HG03025 (cell line): ENCODE measurements around the gene GOLGA6B.
A peak's percentile ranks its signal among the peaks of the same experiment; 100 is the strongest.
"Not testable (repeated sequence)": the region's sequence is repeated elsewhere in the genome, so short reads cannot be mapped to it uniquely, and the experiment has no call there.

Source experiments
- ATAC-seq: cut with Tn5 transposase; IDR thresholded peaks from one replicate; pipeline ENCODE4 v1.9.1; 2021; ENCODE audit warnings: mild to moderate bottlenecking, moderate library complexity; ENCODE audit not compliant: unreplicated experiment, low FRiP score

GOLGA6B gene

DNA sequence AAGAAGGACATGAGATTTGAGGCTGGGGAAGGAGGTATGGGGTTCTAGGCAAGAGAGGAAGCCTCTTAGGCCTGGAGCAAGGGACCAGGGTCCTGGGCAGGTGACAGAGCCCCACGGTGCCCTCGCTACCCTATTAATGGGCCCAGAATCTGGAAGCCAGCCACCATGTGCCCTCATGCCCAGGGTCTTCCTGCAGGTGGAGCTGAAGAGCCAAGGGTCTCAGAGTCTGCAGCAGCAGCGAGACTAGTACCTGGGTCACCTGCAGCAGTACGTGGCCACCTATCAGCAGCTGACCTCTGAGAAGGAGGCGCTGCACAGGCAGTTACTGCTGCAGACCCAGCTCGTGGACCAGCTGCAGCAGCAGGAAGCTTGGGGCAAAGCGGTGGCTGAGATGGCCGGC lies 9.4 kb downstream of the GOLGA6B start:
- ATAC-seq, result not testable (repeated sequence)

DNA sequence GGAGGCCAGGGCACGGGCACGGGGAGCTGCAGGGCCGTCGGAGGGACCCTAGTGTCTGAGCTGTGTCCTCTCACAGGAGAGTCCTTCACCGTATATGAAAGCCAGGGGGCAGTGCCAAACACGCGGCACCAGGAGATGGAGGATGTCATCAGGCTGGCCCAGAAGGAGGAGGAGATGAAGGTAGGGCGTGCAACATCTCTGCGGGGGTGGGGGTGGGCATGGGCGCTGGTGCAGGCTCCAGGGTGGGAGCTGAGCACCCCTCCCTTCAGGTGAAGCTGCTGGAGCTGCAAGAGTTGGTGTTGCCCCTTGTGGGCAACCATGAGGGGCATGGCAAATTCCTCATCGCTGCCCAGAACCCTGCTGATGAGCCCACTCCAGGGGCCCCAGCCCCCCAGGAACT lies 11.2 kb downstream of the GOLGA6B start:
- ATAC-seq, result not testable (repeated sequence)

DNA sequence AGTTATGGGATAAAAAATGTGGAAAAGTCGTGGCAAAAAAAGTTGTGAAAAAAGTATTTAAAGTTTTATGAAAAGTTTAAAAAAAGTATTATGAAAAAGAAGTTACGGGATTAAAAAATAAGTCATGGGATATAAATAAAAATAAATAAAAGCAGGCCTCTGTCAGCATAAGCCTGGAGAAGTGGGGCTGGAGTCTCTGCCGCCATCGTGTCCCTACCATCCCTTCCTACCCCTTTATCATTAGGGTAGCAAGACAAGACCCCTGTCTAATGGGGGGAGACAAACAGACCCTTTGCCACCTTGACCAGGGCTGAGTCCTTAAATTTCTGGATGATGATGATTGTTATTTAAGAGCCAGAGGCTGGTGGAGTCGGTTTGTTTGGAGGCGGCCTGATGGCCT lies 15.3 kb downstream of the GOLGA6B start:
- not testable (repeated sequence) for ATAC-seq

DNA sequence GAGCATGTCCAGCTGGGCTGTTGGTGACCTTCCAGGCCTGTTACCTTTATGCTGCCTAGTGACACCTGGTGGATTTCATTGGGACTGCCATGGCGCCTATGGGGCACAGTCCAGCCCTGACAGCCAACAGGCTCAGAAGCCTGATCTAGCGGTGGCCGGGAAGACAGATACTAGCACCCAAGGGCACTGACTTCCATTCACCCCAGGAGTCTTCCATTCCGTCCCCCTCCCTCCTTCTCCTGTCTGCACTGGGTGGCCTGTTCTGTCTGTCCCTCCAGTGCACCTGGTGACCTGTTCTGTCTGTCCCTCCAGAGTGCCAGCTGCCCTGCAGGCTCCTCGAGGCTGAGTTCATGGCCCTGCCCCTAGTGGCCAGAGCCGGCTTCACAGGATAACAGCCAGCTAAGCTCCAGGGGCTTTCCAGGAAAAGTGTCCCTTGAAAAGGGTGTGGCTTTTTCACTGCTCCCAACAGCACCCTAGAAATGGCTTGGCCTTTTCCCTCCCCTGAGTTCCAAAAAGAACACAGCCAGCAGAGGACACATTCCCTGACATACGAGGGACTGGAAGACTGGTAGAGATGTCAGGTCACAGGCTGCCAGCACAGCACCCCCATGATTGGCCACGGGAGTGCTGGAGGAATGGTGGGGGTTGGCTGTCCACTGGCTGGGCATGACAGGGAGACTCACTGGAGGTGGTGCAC lies 16.3 kb downstream of the GOLGA6B start:
- peak; percentile 68 for ATAC-seq

DNA sequence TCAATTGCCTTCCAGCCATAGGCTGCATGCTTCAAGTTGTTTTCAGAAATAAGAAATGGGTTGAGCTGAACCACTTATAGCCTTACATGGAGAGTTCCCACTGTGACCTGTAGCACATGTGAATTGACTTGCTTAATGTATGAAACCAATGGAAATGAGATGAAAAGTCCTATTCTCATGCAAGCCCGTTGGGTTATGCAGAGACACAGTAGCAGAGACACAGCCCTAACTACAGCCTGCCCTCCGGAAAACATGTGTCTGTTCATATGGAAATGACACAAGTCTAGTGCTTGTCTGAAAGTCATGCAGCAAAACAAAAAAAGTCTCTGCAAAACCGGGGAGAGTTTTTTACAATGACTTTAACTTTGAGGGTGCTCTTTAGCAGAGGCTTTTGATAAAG lies 17.0 kb downstream of the GOLGA6B start:
- no peak for ATAC-seq

DNA sequence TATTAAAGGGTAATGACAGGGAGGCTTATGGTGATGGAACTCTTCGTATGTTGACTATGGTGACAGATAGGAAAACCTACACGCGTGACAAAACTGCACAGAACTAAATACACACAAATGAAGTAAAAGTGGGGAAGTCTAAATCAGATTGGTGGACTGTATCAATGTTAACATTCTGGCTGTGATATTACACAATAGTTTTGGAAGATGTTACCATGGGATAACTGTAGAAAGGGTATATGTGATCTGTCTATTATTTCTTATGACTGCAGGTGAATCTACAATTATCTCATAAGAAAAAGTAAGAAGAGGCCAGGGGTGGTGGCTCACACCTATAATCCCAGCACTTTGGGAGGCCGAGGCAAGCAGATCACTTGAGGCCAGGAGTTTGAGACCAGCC lies 22.3 kb downstream of the GOLGA6B start:
- ATAC-seq, result no peak

DNA sequence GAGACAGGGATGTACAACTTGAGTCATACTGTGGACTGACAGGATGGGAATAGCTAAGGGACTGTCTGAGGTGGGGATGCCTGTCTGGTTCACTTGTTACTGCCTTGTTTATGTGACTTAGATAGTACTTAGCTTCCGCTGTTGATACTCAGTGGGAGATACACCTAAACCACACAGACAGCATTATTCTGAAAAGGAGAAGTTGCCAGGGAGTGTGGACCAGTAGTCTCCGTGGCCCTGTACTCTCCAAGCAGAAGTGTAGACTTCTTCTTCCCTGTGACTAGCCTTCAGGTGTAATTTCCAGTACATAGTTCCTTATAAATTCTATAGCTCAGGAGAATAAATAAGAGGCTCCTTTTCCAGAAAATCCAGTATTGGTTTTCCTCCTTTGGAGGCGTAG lies 26.4 kb downstream of the GOLGA6B start:
- ATAC-seq, result no peak

DNA sequence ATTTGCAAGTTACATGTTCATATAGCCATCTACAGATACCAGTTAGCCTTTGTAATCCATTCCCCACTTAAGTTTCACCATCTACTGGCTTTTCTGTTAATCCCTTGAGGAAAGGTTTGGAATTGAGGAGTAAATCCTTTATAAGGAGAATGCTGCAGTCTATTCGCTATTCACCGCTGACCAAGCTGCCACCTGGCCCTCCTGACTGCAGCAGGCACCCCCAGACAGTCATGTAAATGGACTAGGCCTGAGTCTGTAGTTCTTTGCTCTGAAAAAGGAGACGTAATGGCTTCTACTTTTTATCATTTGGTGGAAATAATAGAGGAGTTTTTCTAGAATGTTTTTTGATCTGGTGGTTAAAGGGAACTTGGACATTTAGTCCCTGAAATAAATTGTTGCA lies 28.3 kb downstream of the GOLGA6B start:
- ATAC-seq, result no peak

DNA sequence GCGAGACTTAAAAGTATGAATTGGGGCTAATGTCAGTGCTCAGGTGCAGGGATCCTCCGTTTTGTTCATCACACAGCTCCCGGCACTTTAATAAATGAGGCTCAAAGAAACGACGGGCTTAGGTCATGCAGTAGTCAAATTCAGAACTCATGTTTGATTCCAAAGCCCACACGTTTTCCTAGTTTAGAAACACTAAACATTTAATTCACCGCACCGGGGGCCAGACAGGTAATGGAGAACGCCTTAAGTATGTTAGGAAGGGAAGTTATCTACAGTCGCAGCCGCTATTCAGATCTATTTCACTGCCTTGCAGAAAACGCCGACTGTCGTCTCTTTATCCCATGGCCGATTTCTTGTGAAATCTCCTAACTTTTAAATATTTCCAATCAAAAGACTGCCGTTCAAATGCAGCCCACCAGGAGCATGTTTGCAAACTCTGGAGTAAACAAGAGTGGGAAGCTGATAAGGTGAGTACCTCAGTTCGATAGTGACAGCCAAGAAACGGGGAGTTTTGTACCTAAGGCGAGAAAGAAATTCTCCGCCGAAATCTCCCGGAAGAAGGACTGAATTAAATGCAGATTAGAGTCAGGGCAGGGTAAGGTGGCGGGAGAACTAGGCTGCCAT lies 30.9 kb downstream of the GOLGA6B start:
- no peak for ATAC-seq

DNA sequence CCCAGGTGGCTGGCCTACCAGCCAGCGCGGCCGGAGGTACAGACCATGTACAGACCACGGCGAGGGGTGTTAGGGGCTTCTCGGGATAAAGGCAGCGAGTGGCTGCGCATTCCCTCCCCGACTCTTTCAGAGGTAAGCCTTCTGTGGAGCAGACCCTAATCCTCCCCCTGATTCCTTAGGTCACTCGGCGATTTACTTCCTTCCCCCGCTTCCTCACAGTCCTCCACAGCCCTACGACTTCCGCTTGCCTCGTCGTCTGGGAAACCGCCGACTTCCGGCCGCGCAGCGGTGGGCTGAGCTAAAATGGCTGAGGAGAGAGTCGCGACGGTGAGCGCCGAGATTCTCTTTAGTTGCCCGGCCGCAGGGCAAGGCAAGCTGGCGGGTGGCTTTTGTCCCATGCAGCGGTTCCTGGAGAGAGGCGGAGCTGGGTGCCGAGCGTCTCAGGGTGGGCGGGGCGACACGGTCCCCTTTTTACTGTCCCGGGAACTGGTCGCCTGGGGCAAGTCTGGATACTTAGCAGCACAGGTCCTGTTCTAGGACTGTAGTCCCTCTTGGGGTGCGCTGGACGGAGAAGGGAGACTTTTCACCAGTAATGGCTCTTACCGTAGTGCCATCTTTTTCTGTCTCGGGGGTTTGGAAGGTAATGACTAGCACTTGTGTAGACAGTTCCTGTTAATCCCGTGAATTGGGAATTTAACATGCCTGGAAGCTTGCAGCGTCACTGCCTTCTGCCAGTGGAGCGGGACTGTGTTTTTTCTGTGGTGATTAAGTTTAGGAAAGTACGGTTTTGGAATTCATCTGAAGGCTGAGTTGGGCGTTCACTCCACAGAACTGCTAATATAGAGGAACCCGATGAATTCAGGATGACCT lies 31.7 kb downstream of the GOLGA6B start, which contains the start of the genes BBS4 and HIGD2B:
Gene BBS4 (plus strand): TSS at position 283 of the 870 bp plus-strand sequence. CDS start 21 bp downstream, at position 304.
Gene HIGD2B (minus strand): TSS at position 258 of the 870 bp plus-strand sequence. CDS start 9,808 bp downstream, outside the sequence.
- peak; percentile 91 for ATAC-seq

DNA sequence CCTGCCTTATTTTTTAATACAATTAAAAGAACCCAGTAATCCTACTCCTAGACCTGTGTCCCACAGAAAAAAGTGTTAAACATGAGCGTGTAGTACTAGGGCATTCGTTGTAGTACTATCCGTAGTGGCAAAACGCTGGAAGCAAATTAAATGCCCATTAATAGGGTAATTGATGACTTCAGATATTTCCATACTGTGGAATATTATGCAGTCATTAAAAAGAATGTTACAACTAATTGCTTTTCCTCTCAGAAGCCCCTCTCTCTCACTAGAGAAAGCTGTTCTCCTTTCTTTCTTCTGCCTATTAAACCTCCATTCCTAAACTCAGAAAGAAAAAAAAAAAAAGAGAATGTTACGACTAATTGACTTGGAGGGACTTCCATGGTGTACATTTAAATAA lies 34.2 kb downstream of the GOLGA6B start:
- ATAC-seq, result no peak

DNA sequence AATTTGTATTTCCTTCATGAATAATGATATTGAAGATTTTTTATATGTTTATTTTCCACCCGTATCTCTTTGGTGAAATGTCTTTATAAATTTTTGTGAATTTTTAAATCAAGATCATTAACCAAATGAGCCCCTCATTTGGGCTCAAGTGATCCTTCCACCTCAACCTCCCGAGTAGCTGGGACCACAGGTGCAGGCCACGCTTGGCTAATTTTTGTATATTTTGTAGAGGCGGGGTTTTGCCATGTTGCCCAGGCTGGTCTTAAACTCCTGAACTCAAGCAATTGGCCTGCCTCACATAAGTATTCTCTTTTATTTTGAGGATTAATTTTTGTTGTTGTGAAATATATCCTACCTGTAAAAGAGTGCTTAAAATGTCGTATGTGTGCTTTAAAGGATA lies 36.4 kb downstream of the GOLGA6B start:
- no peak for ATAC-seq

DNA sequence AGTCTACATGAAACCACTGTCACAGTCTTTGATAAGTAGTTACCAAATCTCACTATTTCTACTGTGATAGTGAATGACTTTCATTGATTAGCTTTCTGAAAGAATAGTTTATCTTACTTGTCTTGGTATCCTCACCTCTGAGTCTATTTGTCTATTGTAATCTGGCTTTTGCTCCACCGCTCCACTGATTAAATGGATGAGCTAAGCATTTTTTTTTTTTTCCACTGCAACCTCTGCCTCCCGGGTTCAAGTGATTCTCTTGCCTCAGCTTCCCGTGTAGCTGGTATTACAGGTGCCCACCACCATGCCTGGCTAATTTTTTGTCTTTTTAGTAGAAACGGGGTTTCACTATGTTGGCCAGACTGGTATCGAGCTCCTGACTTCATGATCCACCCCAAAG lies 44.4 kb downstream of the GOLGA6B start:
- ATAC-seq, result no peak

DNA sequence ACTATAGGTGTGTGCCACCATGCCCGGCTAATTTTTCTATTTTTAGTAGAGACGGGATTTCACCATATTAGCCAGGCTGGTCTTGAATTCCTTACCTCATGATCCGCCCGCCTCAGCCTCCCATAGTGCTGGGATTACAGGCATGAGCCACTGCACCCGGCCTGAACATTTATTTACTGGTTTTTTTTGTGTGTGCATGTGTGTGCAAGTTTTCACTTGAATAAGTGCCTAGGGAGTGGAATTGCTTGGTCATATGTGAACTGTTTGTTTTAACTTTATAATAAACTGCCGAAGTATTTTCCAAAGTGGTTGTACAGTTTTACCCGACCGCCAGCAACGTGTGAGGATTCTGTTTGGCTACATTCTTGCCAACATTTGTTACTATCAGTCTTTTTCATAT lies 45.6 kb downstream of the GOLGA6B start:
- ATAC-seq, result no peak

DNA sequence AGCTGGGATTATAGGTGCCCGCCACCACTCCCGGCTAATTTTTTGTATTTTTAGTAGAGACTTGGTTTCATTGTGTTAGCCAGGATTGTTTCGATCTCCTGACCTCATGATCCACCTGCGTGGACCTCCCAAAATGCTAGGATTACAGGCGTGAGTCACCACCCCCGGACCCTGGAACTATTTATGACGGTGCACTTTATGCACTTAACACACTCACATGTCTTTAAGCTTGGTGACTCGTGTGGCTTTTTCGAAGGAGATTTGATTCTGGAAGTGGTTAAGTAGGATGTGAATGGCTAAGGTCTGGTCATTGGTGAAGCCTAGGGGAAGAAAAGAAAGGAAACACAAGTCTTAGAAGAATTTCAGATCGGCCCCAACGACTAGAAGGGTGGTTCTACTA lies 51.8 kb downstream of the GOLGA6B start:
- ATAC-seq, result no peak

DNA sequence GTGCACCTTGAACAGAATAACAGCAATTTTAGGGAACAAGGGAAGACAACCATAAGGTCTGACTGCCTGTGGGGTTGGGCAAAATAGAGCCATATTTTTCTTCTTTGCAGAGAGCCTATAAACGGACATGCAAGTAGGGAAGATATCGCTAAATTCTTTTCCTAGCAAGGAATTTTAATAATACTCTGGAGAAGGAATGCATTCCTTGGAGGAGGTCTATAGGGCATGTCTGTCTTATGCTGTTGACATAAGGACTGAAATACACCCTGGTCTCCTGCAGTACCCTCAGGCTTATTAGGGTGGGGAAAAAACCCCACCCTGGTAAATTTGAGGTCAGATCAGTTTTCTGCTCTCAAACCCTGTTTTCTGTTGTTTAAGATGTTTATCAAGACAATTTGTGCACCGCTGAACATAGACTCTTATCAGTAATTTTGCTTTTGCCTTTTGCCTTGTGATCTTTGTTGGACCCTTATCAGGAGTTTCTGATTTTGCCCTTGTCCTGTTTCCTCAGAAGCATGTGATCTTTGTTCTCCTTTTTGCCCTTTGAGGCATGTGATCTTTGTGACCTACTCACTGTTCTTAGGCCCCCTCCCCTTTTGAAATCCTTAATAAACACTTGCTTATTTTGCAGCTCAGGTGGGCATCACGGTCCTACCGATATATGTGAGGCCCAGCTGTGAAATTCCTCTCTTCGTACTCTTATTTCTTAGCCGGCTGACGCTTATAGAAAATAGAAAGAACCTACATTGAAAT lies 54.2 kb downstream of the GOLGA6B start:
- not testable (repeated sequence) for ATAC-seq
